GM18519 (cell line): Measurements from ENCODE around the gene RHBDD2.
"Not testable (repeated sequence)": the region's sequence is repeated elsewhere in the genome, so short reads cannot be mapped to it uniquely, and the experiment has no call there.

Experiments used
- ATAC-seq: cut with Tn5 transposase; IDR thresholded peaks from one replicate; pipeline ENCODE4 v1.9.1; 2021; ENCODE audit warnings: mild to moderate bottlenecking, moderate library complexity; ENCODE audit not compliant: unreplicated experiment, low FRiP score

The RHBDD2 gene

DNA sequence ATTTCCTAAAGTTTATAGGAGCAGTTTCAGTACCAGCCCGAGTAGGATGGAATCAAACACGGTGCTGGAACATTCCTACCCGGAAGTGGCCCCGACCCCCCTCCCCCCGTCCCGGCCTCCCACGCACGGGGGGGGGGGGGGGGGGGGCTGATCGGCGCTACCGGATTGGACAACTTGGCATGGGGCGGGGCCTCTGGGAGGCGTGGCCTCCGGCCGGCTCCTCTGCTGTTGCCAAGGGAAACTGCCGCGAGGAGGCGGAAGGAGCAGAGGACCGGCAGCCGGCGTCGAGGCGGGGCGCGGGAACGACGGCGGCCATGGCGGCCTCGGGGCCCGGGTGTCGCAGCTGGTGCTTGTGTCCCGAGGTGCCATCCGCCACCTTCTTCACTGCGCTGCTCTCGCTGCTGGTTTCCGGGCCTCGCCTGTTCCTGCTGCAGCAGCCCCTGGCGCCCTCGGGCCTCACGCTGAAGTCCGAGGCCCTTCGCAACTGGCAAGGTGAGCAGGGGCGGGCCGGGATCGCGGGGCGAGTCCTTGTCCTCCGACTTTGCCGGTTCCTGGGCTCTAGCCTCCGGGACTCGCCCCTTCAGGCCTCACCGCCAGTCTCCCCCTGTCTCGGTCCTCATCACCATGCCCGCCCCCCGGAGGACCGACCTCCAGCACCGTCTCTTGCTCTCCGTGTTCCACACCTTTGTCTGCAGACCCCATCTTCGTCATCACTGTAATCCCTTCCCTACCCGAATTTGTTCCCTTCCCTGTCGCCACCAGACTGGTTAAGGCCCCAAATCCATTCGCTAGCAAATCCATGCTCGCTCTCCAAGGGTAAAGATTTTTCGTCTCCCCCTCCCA lies at the start of gene RHBDD2:
TSS of gene RHBDD2 (plus strand) at position 266 of the 843 bp plus-strand sequence. CDS start at position 315, 49 bp downstream.
- peak; percentile 57 for ATAC-seq

DNA sequence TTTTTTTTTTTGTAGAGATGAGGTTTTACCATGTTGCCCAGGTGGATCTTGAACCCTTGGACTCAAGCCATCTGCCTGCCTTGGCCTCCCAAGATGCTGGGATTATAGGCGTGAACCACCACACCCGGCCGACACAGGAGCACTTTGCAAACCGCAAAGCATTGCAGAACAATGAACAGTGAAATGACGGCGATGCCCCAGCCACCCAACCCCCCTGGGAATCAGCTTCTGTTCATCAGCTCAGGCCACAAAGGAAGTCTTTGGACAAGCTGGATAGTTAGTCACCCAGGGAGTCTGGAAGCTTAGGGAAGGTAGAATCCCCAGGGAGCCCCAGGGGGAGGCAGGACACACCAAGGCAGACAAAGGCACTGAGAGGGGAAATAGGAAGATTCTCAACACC lies 49.2 kb upstream of the RHBDD2 start:
- ATAC-seq = not testable (repeated sequence)

DNA sequence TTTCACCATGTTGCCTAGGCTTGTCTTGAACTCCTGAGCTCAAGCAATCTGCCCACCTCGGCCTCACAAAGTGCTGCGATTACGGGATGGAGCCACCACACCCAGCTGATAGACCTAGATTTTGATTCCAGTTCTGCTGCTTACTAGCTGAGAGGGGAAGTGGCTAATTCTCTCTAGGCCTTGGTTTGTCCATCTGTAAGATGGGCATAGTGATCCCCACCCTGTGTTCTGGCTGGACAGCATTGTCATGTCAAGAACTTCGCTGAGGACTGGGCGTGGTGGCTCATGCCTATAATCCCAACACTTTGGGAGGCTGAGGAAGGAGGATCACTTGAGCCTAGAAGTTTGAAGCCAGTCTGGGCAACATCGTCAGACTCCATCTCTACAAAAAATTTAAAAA lies 47.9 kb upstream of the RHBDD2 start:
- ATAC-seq = no peak

DNA sequence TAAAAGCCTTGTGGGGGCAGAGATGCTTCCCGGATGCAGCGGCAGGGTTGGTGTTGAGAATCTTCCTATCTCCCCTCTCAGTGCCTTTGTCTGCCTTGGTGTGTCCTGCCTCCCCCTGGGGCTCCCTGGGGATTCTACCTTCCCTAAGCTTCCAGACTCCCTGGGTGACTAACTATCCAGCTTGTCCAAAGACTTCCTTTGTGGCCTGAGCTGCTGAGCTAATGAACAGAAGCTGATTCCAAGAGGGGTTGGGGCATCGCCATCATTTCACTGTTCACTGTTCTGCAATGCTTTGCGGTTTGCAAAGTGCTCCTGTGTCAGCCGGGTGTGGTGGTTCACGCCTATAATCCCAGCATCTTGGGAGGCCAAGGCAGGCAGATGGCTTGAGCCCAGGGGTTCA lies 45.2 kb upstream of the RHBDD2 start:
- not testable (repeated sequence) for ATAC-seq

DNA sequence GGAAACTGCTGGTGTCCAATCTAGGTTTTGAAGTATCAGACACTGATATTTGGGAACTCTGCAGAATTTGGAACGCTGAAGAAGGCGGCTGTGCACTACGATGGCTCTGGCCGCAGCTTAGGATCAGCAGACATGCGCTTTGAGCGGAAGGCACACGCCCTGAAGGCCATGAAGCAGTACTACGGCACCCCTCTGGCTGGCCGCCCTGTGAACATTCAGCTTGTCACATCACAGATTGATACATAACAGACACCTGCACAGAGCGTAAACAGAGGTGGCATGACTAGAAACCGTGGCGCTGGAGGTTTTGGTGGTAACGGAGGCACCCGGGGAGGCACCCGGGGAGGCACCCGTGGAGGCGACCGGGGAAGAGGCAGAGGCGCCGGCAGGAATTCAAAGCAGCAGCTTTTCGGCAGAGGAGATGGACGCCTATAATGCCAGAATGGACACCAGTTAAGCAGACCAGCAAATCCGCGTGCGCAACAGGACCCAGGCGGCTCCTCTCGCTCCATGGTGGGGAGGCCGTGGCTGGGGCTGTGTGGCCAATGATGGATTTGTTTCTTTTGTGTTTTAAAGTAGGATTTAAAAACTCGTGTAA lies 43.0 kb upstream of the RHBDD2 start:
- no peak for ATAC-seq

DNA sequence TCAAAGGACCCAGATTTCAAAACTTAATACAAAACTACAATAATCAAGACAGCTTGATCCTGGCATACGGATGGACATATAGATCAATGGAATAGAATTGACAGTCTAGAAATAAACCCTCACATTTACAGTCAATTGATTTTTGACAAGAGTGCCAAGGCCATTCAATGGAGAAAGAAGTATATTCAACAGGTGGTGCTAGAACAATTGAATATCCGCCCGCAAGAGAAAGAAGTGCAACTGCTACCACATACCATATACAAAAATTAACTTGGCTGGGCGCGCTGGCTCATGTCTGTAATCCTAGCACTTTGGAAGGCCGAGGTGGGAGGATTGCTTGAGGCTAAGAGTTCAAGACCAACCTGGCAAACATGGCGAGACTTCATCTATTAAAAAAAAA lies 42.0 kb upstream of the RHBDD2 start:
- no peak for ATAC-seq

DNA sequence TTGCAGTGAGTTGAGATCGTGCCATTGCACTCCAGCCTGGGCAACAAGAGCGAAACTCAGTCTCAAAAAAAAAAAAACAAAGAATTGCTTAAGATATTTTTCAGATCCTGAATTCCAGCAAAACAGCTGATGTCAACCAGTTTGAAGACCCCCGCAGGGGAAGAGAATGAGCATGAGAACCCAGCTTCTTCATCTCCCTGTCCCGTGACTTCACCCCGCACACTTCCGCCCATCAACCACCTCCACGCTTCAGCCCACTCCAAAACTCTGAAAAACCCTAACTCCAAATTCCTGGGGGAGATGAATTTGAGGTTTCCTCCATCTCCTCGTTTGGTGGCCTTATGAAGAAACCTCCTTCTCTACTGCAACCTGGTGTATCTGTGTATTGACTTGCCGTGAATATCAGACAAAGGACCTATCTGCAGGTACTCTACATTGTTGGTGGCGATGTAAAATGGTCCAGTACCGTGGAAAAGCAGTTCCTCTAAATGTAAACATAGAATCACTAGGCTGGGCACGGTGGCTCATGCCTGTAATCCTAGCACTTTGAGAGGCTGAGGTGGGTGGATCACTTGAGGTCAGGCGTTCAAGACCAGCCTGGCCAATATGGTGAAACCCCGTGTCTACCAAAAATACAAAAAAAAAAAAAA lies 40.4 kb upstream of the RHBDD2 start:
- not testable (repeated sequence) for ATAC-seq

DNA sequence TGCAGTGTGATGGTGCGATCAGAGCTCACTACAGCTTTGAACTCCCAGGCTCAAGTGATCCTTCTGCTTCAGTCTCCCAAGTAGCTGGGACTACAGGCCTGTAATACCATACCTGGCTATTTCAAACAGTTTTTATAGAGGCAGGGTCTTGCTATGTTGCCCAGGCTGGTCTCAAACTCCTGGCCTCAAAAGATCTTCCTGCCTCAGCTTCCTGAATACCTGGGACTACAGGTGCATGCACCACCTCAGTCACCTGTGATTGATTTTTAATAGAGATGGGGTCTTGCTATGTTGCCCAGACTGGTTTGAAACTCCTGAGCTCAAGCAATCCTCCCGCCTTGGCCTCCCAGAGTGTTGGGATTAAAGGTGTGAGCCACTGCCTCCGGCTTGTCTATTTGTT lies 38.8 kb upstream of the RHBDD2 start:
- no peak for ATAC-seq

DNA sequence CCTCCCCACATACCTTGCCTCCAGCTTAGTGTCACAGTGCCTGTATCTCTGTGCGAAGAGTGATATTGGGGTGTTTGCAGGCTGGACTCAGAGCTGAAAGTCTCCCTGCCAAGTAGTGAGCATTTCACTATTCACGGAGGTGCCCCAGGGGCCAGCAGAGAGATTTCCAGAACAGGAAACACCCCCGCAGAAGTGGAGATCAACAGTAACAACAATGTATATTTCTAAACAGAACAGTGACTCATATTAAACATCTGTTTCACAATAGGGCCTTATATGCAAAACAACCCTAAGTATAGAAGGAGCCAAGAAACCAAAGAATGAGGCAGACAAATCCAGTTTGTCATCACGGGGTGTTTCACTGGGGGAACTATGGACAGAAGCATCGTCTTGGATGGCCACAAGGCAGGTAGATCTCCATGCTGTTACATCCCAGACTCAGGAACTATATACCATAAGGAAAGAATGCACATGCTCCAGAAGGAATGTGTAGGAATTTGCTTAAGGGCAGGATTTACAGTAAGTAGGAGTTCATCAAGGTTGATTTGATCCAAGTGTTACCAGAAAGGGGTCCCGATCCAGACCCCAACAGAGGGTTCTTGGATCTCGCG lies 35.9 kb upstream of the RHBDD2 start:
- peak; percentile 84 for ATAC-seq

DNA sequence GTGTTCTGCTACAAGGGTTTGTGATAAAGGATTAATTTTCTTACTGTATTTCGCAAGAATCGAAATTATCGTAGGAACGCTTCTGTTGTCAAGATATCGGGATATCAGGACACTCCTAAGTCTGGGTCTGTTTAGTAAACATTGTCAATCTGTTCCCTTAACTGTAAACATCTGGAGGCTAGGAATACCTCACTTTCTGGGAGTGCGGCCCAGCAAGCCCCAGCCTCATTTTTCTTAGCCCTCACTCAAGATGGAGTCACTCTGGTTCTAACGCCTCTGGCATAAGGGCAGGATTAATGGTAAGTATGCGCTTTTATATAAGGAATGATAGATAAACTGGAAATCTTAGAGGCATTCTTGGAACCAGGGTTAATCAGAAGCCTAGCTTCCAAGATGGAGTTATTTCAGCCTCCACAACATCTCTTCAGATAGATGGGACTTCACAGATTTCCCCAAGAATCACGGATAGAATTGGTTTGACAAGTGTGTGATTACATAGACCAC lies 35.2 kb upstream of the RHBDD2 start:
- no peak for ATAC-seq

DNA sequence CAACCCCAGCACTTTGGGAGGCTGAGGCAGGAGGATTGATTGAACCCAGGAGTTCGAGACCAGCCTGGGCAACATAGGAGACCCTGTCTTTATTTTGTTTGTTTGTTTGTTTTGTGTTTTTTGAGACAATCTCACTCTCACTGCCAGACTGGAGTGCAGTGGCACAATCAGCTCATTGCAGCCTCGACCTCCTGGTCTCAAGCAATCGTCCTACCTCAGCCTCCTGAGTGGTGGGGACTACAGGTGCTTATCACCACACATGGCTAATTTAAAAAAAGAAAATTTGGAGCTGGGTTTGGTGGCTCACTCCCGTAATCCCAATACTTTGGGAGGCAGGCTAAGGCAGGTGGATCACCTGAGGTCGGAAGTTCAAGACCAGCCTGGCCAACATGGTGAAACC lies 34.7 kb upstream of the RHBDD2 start:
- no peak for ATAC-seq

DNA sequence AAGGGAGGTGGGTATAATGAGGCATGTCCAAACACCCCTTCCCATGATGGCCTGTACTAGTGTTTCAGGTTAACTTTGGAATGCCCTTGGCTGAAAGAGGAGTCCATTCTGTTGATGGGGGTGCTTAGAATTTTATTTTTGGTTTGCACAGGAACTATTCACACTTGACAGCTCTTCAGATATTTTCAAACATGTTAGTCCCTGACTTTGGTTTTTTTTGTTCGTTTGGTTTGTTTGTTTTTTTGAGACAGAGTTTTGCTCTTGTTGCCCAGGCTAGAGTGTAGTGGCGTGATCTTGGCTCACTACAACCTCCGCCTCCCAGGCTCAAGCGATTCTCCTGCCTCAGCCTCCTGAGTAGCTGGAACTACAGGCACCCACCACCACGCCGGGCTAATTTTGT lies 33.7 kb upstream of the RHBDD2 start:
- ATAC-seq = not testable (repeated sequence)

DNA sequence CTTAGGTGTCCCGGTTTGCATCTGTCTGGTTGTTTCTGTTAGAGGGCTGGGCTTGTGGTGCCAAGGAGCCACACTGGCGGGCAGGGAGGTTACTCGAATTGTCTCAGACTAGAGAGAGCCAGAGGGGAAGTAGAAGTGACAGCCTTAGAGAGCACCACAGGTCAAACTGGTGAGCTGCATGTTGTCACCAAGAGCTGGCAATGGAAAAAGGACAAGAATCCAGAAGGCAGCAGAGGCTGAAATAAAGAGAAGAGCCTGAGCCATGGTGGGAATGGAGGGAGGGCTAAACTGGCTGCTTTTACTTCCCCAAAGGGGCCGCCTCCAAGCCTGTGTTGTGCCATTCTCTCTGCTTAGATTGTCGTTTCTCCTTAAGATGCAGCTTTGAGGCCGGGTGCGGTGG lies 31.1 kb upstream of the RHBDD2 start:
- ATAC-seq = no peak

DNA sequence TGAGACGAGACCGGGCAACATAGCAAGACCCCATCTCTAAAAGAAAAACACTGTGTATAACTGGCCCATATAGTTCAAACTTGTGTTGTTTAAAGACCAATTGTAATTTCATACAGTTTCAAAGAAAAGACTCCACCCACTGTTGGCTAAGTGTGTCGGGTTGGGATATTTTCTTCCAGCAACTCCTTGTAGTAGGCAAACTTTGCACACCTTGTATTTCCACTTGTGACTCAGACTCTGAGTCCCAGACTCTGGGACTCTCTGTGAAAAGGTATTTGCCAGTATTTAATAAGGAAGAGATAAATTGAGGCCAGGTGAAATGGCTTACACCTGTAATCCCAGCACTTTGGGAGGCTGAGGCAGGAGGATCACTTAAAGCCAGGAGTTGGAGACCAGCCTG lies 29.3 kb upstream of the RHBDD2 start:
- no peak for ATAC-seq

DNA sequence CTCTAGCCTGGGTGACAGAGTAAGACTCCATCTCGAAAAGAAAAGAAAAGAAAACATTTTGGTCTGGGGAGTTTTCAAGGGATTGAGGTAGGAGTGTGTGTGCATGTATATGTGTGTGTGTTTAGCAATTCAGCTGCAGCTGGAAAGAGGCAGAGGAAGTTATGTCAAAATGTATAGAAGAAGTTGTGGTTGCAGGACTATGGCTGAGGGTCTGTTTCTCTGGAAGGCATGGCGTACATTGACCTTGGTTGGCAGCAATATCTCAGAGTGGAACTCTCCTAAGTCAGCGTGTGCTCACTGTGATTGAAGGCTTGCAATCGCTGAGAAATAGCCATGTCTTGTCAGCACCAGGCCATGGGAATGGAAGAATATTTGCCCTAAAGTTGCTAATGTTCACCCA lies 28.6 kb upstream of the RHBDD2 start:
- ATAC-seq = no peak

DNA sequence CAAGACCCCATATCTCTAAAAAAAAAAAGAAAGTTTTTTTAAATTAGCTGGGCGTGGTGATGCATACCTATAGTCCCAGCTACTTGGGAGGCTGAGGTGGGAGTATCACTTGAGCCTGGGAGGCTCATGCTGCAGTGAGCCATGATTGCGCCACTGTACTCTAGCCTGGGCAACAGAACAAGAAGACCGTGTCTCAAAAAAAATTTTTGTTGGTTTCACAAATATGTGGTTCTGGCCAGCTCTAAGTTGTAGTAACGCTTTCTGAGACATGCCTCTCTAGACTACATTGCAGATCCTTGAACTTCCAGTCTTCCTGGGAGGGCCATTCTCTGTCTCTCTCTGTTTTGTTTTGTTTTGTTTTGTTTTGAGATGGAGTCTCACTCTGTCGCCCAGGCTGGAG lies 24.6 kb upstream of the RHBDD2 start:
- no peak for ATAC-seq

DNA sequence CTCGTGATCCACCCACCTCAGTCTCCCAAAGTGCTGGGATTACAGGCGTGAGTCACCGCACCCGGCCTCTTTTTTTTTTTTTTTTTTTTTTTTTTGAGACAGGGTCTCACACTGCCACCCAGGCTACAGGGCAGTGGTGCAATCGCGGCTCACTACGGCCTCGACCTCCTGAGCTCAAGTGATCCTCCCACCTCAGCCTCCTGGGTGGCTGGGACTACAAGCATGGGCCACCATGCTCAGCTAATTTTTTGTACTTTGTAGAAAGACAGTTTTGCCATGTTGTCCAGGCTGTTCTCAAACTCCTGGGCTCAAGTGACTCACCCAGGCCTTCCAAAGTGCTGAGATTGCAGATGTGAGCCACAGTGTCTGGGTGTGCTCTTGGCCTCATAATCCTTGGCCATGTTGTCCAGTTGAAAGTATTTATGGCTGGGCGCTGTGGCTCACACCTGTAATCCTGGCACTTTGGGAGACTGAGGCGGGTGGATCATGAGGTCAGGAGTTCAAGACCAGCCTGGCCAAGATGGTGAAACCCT lies 24.0 kb upstream of the RHBDD2 start:
- ATAC-seq = not testable (repeated sequence)

DNA sequence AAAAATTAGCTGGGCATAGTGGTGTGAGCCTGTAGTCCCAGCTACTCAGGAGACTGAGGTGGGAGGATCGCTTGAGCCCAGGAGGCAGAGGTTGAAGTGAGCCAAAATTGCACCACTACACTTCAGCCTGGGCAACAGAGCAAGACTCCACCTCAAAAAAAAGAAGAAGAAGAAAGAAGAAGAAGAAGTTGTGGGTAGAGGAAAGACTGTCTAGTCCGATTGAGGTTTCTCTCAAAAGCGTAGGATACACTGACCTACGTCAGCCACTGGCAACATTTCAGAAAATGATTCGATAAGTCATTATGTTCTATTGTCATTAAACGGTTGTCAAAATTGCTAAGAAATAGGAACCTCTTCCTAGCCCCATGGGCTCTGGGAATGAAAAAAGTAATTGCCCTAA lies 22.3 kb upstream of the RHBDD2 start:
- no peak for ATAC-seq

DNA sequence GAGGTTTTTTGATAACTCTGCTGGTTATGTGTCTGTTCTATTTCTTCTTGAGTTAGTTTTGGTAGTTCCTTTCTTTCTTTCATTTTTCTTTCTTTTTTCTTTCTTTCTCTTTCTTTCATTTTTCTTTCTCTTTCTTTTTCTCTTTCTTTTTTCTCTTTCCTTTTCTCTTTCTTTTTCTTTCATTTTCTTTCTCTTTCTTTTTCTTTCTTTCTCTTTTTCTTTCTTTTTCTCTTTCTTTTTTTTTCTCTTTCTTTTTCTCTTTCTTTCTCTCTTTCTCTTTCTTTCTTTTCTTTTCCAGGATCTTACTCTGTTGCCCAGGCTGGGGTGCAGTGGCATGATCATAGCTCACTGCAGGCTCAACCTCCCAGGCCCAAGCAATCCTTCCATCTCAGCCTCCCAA lies 20.4 kb upstream of the RHBDD2 start:
- ATAC-seq = no peak

DNA sequence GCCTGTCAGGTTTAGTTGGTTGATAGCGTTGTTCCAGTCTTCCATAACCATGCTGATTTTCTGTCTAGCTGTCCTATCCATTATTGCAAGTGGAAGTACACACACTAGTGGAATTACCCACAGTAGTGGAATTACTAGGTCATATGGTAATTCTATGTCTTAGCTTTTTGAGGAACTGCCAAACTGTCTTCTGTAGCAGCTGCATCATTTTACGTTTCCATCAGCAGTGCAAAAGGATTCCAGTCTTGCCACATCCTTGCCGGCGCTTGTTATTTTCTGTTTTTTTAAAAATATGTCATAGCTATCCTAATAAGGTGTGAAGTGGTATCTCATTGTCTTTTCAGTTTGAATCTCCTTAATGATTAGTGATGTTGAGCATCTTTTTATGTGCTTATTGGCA lies 17.2 kb upstream of the RHBDD2 start:
- ATAC-seq = no peak

DNA sequence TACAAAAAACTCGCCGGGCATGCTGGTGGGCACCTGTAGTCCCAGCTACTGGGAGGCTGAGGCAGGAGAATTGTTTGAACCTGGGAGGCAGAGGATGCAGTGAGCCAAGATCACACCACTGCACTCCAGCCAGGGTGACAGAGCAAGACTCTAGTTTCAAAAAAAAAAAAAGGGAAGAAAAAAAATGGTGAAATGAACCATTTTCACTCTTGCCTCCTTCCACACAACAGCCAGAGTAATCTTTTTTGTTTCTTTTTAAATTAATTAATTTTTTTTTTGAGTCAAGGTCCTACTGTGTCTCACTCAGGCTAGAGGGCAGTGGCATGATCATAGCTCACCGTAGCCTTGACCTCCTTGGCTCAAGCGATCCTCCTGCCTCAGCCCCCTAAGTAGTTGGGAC lies 14.6 kb upstream of the RHBDD2 start:
- ATAC-seq = not testable (repeated sequence)
